Mesenchymal stem cell (in vitro differentiated cells and primary cell): ENCODE data around the gene HORMAD2.

Source experiments
- DNase-seq: peaks from one replicate; pipeline ENCODE4 v3.0.0-alpha.2; 2013
- H2AFZ ChIP-seq: one replicate; pipeline ENCODE4 v1.6.1; 2013; ENCODE audit warnings: low read depth, mild to moderate bottlenecking, control low read depth, inconsistent platforms, low read length, moderate library complexity
- H2AK5ac ChIP-seq: 2 replicates; pipeline ENCODE4 v1.6.1; 2013; ENCODE audit warnings: low read length, moderate library complexity, mild to moderate bottlenecking, inconsistent platforms; ENCODE audit not compliant: severe bottlenecking
- H2BK120ac ChIP-seq: one replicate; pipeline ENCODE4 v1.6.1; 2013; ENCODE audit warnings: low read depth, mild to moderate bottlenecking, inconsistent platforms, low read length, moderate library complexity
- H2BK12ac ChIP-seq, 2 experiments: one replicate each; pipeline ENCODE4 v1.6.1; 2013; ENCODE audit warnings: inconsistent platforms in 2 of 2, low read length in 2 of 2, mild to moderate bottlenecking in 2 of 2, moderate library complexity in 2 of 2, control low read depth in 1 of 2
- H2BK15ac ChIP-seq: one replicate; pipeline ENCODE4 v1.6.1; 2013; ENCODE audit warnings: mild to moderate bottlenecking, low read depth, inconsistent platforms; ENCODE audit not compliant: poor library complexity, severe bottlenecking
- H2BK5ac ChIP-seq: 2 replicates; pipeline ENCODE4 v1.6.1; 2013; ENCODE audit warnings: low read depth, mild to moderate bottlenecking, low read length, control low read depth, inconsistent platforms; ENCODE audit not compliant: poor library complexity, severe bottlenecking
- H3K14ac ChIP-seq, 2 experiments: one replicate each; pipeline ENCODE4 v1.6.1; 2013; ENCODE audit warnings: inconsistent platforms in 2 of 2, low read length in 2 of 2, control low read depth in 1 of 2, mild to moderate bottlenecking in 1 of 2, moderate library complexity in 1 of 2
- H3K18ac ChIP-seq, 2 experiments: one replicate each; pipeline ENCODE4 v1.6.1; 2013; ENCODE audit warnings: inconsistent platforms in 2 of 2, low read length in 2 of 2, control low read depth in 1 of 2, low read depth in 1 of 2, mild to moderate bottlenecking in 1 of 2
- H3K23ac ChIP-seq, 2 experiments: one replicate each; pipeline ENCODE4 v1.6.1; 2013; ENCODE audit warnings: inconsistent platforms in 2 of 2, low read length in 2 of 2, mild to moderate bottlenecking in 2 of 2, moderate library complexity in 2 of 2, control low read depth in 1 of 2
- H3K27ac ChIP-seq: 2 replicates; pipeline ENCODE4 v1.5.1; 2013; ENCODE audit warnings: mild to moderate bottlenecking, moderate library complexity, low read length, control low read depth, inconsistent platforms; ENCODE audit not compliant: poor library complexity, severe bottlenecking
- H3K27me3 ChIP-seq, 2 experiments: 2 replicates each; pipeline versions ENCODE4 v1.6.1 to v1.7.0; 2013; ENCODE audit warnings: low read length in 2 of 2, mild to moderate bottlenecking in 2 of 2, moderate library complexity in 2 of 2, control low read depth in 1 of 2, inconsistent platforms in 1 of 2; ENCODE audit not compliant: control insufficient read depth in 1 of 2, insufficient read depth in 1 of 2
- H3K36me3 ChIP-seq, 2 experiments: 2 replicates each; pipeline versions ENCODE4 v1.6.1 to v1.7.0; 2013; ENCODE audit warnings: low read length in 2 of 2, control low read depth in 1 of 2, inconsistent platforms in 1 of 2, low read depth in 1 of 2, mild to moderate bottlenecking in 1 of 2; ENCODE audit not compliant: insufficient read depth in 2 of 2, control insufficient read depth in 1 of 2
- H3K4ac ChIP-seq, 2 experiments: one replicate each; pipeline ENCODE4 v1.6.1; 2013; ENCODE audit warnings: inconsistent platforms in 2 of 2, low read length in 2 of 2, mild to moderate bottlenecking in 2 of 2, moderate library complexity in 2 of 2, control low read depth in 1 of 2, low read depth in 1 of 2
- H3K4me1 ChIP-seq: 2 replicates; pipeline ENCODE4 v1.6.1; 2013; ENCODE audit warnings: low read depth, low read length, control low read depth; ENCODE audit not compliant: control insufficient read depth, insufficient read depth
- H3K4me2 ChIP-seq: 2 replicates; pipeline ENCODE4 v1.6.1; 2013; ENCODE audit warnings: low read length, mild to moderate bottlenecking, inconsistent platforms; ENCODE audit not compliant: poor library complexity, severe bottlenecking
- H3K4me3 ChIP-seq, 2 experiments: 2 replicates each; pipeline versions ENCODE4 v1.5.1 to v1.7.0; 2013; ENCODE audit warnings: low read length in 2 of 2, mild to moderate bottlenecking in 2 of 2, control low read depth in 1 of 2, low read depth in 1 of 2; ENCODE audit not compliant: insufficient read depth in 1 of 2
- H3K79me1 ChIP-seq: replicated peaks from 2 replicates; pipeline ENCODE4 v1.6.1; 2013; ENCODE audit warnings: mild to moderate bottlenecking, control low read depth, low read length, inconsistent platforms; ENCODE audit not compliant: poor library complexity, severe bottlenecking
- H3K9ac ChIP-seq: 2 replicates; pipeline ENCODE4 v1.7.0; 2013; ENCODE audit warnings: mild to moderate bottlenecking, low read length, moderate library complexity
- H3K9me3 ChIP-seq: 2 replicates; pipeline ENCODE4 v1.7.0; 2013; ENCODE audit warnings: mild to moderate bottlenecking, low read length; ENCODE audit not compliant: control insufficient read depth
- H4K8ac ChIP-seq: one replicate; pipeline ENCODE4 v1.6.1; 2013; ENCODE audit warnings: inconsistent platforms, mild to moderate bottlenecking, low read length, moderate library complexity
- H4K91ac ChIP-seq: one replicate; pipeline ENCODE4 v1.6.1; 2013; ENCODE audit warnings: mild to moderate bottlenecking, low read length, inconsistent platforms
- WGBS: methylation state at CpG from one replicate; pipeline ENCODE4 v1.1.7; 2013; ENCODE audit warnings: mixed read lengths; 5-methylcytosine and 5-hydroxymethylcytosine counted together

Gene HORMAD2

GRCh38 chr22:30171008-30171407, 90.7 kb downstream of the HORMAD2 start:
- Histone ChIP-seq H4K8ac (no peak overlapping the region), H3K4me1 (no peaks in the 10 kb centered on the region), H3K27me3 (peaks cover 0 to 3% of the 10 kb centered on the region in 2 experiments), H3K36me3 (no peaks in the 10 kb centered on the region), H4K91ac (no peak overlapping the region), H3K9ac (no peak overlapping the region), H3K14ac (no peak overlapping the region), H3K4ac (no peak overlapping the region), H2BK12ac (no peak overlapping the region), H3K27ac (no peak overlapping the region), H3K23ac (no peak overlapping the region), H2BK5ac (no peak overlapping the region), H3K4me3 (no peak overlapping the region), H2BK15ac (no peak overlapping the region), H3K79me1 (no peaks in the 10 kb centered on the region), H2BK120ac (no peak overlapping the region), H3K18ac (no peak overlapping the region), H2AK5ac (no peak overlapping the region), H3K4me2 (no peak overlapping the region), H3K9me3 (no peaks in the 10 kb centered on the region), H2AFZ (no peak overlapping the region)
- WGBS = 81% methylated on average over 3 of the region's 3 CpGs
- DNase-seq = no peak

- no peaks in the 10 kb centered on the region for H3K9me3 ChIP-seq
- H3K4me3 ChIP-seq = no peak overlapping the region
- no peak overlapping the region for H3K9ac ChIP-seq
- DNase-seq = no peak
- H3K18ac ChIP-seq = no peak overlapping the region
- no peak overlapping the region for H2BK120ac ChIP-seq
- H2AFZ ChIP-seq = no peak overlapping the region
- H3K27ac ChIP-seq = no peak overlapping the region
- H2AK5ac ChIP-seq = no peak overlapping the region
- H3K4me2 ChIP-seq = no peak overlapping the region
- H3K4ac ChIP-seq = no peak overlapping the region
- no peaks in the 10 kb centered on the region for H3K79me1 ChIP-seq
- H4K8ac ChIP-seq = no peak overlapping the region
- H3K23ac ChIP-seq = no peak overlapping the region
- H2BK12ac ChIP-seq = no peak overlapping the region
- H2BK15ac ChIP-seq = no peak overlapping the region
- no peaks in the 10 kb centered on the region for H3K27me3 ChIP-seq
- WGBS = 83% methylated on average over 1 of the region's 1 CpG
- peaks cover 1% of the 10 kb centered on the region for H3K4me1 ChIP-seq
- no peak overlapping the region for H4K91ac ChIP-seq
- no peaks in the 10 kb centered on the region for H3K36me3 ChIP-seq
- no peak overlapping the region for H2BK5ac ChIP-seq
- no peak overlapping the region for H3K14ac ChIP-seq
Measured at GRCh38 chr22:30175690-30176288, 95.5 kb downstream of the HORMAD2 start.

- no peak overlapping the region for H3K4me2 ChIP-seq
- H4K91ac ChIP-seq = no peak overlapping the region
- WGBS = 97% methylated on average over 3 of the region's 3 CpGs
Measured at GRCh38 chr22:30176431-30176830, 96.2 kb downstream of the HORMAD2 start.

GRCh38 chr22:30178181-30179126, 98.2 kb downstream of the HORMAD2 start:
- H4K8ac ChIP-seq = no peak overlapping the region
- H4K91ac ChIP-seq = no peak overlapping the region
- H3K14ac ChIP-seq = no peak overlapping the region
- H3K36me3 ChIP-seq = no peaks in the 10 kb centered on the region
- H3K18ac ChIP-seq = no peak overlapping the region
- H3K4me3 ChIP-seq = no peak overlapping the region
- H2BK12ac ChIP-seq = no peak overlapping the region
- H3K4ac ChIP-seq = no peak overlapping the region
- no peaks in the 10 kb centered on the region for H3K27me3 ChIP-seq
- H2BK5ac ChIP-seq = no peak overlapping the region
- no peak overlapping the region for H2BK120ac ChIP-seq
- H3K27ac ChIP-seq = peak overlapping the region; percentile 41
- H2AK5ac ChIP-seq = no peak overlapping the region
- no peak overlapping the region for H3K9ac ChIP-seq
- WGBS = 100% methylated on average over 1 of the region's 3 CpGs
- H3K9me3 ChIP-seq = no peaks in the 10 kb centered on the region
- no peak overlapping the region for H2AFZ ChIP-seq
- H2BK15ac ChIP-seq = no peak overlapping the region
- peaks cover 4% of the 10 kb centered on the region for H3K4me1 ChIP-seq
- no peak for DNase-seq
- no peaks in the 10 kb centered on the region for H3K79me1 ChIP-seq
- H3K4me2 ChIP-seq = no peak overlapping the region
- no peak overlapping the region for H3K23ac ChIP-seq

More at GRCh38 chr22:30176431-30176830, 96.2 kb downstream of the HORMAD2 start:
- no peaks in the 10 kb centered on the region for H3K27me3 ChIP-seq
- H3K9me3 ChIP-seq = no peaks in the 10 kb centered on the region
- DNase-seq = no peak
- H3K27ac ChIP-seq = no peak overlapping the region
- no peak overlapping the region for H3K23ac ChIP-seq
- no peak overlapping the region for H4K8ac ChIP-seq
- H2BK120ac ChIP-seq = no peak overlapping the region
- H3K4ac ChIP-seq = no peak overlapping the region
- H2BK15ac ChIP-seq = no peak overlapping the region
- H3K79me1 ChIP-seq = no peaks in the 10 kb centered on the region
- H3K9ac ChIP-seq = no peak overlapping the region
- H2AK5ac ChIP-seq = no peak overlapping the region
- H3K4me3 ChIP-seq = no peak overlapping the region
- H2BK5ac ChIP-seq = no peak overlapping the region
- H2BK12ac ChIP-seq = no peak overlapping the region
- no peaks in the 10 kb centered on the region for H3K36me3 ChIP-seq
- peaks cover 1% of the 10 kb centered on the region for H3K4me1 ChIP-seq
- no peak overlapping the region for H3K14ac ChIP-seq
- no peak overlapping the region for H2AFZ ChIP-seq
- no peak overlapping the region for H3K18ac ChIP-seq
